Occipital lobe (tissue), 2 donors: ENCODE results near the gene LRIT1. TPM values are rescaled to one million over a fixed set of nuclear protein-coding genes. Genes with fewer than 3 reads are reported as not detected.
"Not testable (repeated sequence)": the region's sequence is repeated elsewhere in the genome, so short reads cannot be mapped to it uniquely, and the experiment has no call there.

Experiments used
- DNase-seq: peaks from one replicate; lab custom pipeline; 2025; lab: John Stamatoyannopoulos, UW
- total RNA-seq: library from RNA; depleted of rRNA; stranded (reverse); fragments of >200 nt; gene quantifications from one replicate; pipeline ENCODE4 v1.2.3, GENCODE V29; 2014

Gene LRIT1, protein sequence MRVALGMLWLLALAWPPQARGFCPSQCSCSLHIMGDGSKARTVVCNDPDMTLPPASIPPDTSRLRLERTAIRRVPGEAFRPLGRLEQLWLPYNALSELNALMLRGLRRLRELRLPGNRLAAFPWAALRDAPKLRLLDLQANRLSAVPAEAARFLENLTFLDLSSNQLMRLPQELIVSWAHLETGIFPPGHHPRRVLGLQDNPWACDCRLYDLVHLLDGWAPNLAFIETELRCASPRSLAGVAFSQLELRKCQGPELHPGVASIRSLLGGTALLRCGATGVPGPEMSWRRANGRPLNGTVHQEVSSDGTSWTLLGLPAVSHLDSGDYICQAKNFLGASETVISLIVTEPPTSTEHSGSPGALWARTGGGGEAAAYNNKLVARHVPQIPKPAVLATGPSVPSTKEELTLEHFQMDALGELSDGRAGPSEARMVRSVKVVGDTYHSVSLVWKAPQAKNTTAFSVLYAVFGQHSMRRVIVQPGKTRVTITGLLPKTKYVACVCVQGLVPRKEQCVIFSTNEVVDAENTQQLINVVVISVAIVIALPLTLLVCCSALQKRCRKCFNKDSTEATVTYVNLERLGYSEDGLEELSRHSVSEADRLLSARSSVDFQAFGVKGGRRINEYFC
- total RNA-seq, result not detected

DNA sequence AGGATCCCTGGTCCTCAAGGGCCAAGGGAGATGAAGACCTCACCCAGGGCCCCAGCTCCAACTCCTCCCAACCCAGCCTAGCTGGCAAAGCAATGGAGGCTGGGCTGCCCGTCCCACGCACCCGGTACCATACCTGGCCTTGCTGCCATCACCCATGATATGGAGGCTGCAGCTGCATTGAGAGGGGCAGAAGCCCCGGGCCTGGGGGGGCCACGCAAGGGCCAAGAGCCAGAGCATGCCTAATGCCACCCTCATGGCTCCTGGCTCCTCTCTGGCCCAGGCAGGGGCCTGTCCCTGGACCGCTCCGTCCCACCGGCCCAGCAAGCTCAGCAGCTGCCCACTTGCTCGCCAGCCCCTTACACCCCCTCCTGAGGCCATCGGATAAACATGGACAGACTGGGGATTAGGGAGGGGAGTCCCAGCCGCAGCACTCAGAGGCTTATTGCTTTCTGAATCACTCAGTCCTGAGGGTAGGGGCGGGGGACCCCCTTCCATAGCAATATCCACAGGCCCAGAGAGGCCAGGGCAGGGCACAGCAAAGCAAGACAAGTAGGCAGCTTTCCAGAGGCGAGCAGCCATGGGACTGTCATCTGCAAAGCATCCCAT, at the start of gene LRIT1:
TSS of gene LRIT1 (minus strand) at position 362 of the 606 bp plus-strand sequence. CDS start at position 255, 107 bp downstream.
- DNase-seq, result no peak

- no peak for DNase-seq
Measured at GRCh38 chr10:84290235-84290634, 48.9 kb upstream of the LRIT1 start.

DNA sequence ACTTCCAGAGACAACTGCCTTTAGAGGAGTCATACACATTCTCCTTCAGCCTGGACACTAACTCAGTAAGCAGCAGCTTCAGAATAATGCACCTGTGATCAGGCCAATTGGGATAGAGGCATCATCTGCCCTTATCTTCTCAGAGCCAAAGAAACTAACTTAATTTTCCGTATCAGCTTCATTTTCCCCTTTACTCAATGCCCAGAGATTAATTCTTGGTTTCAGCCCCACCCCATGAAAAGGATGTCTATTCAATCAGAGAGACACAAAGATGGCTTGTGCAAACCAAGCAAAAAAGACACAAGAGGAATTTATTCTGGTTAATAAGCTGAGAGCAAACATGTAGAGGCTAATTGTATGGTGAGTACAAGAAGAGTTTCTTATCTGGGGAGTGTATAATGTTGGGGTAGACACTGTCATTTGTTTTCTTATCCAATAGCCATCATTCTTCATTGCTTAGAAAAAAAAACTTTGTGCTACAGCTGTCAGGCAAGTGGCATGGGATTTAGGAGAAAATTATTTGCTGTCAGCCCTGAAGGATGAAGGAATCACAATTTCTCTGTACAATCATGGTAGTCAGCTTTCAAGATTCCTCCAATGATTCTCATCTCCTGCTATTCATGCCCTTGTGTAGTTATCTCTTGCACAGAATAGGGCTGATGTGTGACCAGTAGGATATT, 48.3 kb upstream of the LRIT1 start:
- no peak for DNase-seq

- DNase-seq, result no peak
Measured at GRCh38 chr10:84288151-84288550, 46.8 kb upstream of the LRIT1 start.

GRCh38 chr10:84286695-84287094, 45.3 kb upstream of the LRIT1 start:
- DNase-seq, result no peak

DNA sequence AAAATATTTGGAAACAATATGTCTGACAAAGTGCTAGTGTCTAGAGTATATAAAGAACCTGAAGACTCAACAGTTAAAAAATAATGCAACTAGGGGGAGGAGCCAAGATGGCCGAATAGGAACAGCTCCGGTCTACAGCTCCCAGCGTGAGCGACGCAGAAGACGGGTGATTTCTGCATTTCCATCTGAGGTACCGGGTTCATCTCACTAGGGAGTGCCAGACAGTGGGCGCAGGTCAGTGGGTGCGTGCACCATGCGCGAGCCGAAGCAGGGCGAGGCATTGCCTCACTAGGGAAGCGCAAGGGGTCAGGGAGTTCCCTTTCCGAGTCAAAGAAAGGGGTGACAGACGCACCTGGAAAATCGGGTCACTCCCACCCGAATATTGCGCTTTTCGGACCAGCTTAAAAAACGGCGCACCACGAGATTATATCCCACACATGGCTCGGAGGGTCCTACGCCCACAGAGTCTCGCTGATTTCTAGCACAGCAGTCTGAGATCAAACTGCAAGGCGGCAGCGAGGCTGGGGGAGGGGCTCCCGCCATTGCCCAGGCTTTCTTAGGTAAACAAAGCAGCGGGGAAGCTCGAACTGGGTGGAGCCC, 38.6 kb upstream of the LRIT1 start:
- DNase-seq, result not testable (repeated sequence)

DNA sequence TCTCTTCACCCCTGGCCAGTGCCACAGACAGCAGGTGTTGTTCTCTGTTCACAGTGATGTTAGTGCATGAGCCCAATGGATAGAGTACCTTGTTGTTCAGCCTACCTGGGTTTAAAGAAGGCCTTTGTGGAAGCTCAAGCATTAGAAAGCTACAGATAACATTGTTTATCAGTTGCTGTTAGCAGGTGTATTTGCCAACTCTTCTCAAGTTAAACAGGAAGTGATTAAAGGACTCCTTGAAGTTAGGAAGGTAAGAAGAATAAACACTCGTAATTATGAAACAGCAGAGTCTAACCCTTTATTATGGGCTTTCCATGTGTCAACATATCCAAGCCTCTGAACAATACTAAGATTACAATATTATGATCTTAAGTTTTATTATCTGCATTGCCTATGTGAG, 29.4 kb upstream of the LRIT1 start:
- DNase-seq, result no peak

DNA sequence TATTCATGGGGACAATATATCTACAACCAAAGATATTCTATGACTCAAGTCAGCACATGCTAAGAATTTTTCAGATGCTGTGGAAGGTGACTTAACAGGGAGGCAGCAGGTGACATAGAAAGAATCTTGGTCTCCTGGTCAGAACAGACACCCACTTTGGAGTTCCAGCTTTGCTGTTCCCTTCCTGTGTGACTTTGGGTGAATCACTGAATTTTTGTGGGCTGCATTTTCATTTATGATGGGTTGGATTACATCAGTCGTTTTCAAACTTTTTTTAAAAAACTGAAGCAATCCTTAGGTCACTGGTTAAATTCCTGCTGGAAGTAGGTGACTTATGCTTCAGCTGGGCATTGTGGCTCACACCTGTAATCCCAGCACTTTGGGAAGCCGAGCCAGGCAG, 28.4 kb upstream of the LRIT1 start:
- no peak for DNase-seq

DNA sequence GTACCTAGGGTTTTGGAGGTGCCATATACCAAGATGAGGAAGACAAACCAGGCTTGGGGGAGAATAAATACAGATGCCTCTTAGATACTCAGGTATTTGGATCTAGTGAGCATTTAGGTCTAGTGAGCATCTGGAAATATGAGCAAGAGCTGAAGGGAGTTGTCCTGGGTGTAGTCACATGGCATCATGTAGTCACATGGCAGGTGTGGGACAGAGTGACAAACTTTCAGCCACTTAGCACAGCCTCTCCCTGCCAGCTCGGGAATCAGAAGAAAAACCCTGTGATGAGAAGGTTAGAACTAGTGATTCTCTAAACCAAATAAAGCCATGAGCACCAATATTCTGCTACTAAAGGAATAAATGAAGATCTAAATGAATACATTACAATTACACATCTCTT, 27.8 kb upstream of the LRIT1 start:
- DNase-seq, result no peak

DNA sequence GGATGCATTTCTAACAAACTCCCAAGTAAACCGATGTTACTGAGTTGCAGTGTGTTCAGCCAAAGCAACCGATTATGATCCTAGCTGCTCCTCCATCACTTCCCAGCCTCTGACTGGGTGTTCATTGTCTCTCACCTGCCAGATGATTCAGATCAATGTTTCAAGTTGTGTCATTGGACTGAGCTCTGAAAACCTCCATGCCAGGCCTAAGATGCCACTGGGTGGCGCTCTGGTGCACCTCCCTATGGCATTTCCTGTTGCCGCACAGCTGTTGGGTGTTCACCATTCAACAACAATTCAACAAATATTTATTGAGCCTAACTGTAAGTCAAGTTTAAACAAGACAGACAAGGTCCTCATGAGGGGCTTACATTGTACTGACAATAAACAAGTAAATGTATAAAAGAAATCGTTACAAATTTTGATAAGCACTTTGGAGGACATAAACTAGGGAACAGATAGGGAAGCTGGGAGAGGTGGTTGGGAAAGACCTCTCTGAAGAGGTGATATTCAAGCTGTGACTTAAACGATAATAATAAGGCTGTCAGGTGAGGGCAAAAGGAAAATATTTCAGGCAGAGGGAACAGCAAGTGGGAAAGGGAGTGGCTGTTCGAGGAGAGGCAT, 26.3 kb upstream of the LRIT1 start:
- no peak for DNase-seq

DNA sequence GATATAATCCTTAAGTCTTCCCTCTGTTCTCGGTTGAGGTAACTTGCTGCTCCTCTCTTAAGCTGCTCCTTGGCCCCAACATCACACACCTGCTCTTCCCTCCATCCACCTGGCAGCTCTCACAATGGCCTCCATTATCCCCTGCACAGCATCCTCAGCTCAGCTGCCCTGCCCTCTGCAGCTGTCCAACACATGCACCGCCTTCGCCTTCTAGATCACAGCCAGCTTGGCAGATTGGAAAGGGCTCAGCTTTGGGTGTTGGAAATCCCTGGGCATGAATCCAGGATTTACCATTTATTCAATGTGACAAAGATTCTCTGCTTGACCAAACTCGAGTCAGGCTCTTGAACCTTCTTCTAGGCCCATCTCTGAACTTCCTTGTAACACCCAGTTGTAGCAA, 24.1 kb upstream of the LRIT1 start:
- DNase-seq, result peak; percentile 5

GRCh38 chr10:84264611-84265141, 23.3 kb upstream of the LRIT1 start:
- DNase-seq, result peak; percentile 59

GRCh38 chr10:84263716-84264115, 22.4 kb upstream of the LRIT1 start:
- DNase-seq, result no peak

DNA sequence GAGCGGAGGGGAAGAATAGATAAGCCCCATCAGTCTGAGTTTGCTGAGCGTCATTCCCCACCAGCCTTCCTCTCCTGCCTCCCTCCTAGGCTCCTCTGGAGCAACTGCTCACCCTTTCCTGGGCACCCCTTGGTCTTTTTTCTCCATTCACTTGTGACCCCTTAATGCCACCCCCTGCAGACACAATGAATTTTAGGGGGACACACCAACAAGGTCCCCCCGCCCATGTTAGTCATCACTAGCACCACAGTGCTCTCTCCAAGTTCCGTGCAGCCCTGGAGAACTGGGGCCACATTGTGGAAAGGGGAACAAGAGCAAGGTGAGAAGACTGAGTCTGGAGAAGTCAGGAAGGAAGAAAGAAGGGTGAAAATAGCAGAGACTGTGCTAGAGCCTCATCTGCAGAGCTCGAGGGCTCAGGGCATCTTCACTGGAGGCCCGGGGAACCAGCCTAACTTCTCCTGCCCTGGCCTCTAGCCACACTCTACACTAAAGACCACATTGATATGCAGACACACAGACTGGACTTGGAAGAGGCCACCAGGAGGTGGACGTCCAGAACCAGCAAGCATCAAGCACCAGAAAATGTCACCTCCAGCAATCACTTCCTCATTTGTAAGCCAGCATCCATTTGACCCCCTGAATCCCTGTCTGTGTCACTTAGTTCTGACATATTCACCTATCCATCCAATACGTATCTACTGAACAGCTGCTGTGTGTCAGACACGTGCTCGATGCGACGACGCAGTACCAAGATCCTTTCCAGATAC, 21.0 kb upstream of the LRIT1 start:
- DNase-seq, result no peak

DNA sequence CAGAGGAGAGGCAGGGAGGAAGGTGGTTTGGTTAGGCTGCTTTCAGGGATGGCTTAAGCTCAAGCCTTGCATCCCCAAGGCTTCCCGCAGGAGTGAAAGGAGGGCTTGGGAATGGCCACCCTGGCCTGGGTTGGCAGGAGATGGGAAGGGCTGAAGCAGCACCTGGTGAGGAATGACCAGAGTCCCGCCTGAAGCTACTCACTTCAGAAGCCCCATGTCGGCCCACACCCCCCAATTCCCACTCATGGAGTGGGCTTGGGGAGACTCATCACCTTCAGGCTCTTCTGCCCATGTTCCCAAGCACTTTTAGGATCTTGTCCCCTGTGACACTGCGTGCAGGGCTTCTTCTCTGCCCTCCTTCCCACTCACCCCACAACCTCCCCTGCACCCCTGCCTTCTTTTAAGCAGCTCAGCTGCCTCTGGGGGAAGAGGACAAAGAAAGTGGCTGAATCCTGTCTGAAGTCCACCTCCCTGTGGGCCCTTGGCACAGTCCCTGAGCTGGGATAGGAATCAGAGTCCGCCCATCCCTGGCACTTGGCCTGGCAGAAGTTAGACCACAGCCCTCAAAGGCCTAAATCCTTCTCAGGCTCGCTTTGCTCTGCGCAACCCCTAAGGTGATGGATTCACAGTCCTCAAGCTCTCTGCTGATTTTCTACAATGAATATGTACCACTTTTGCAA, 20.0 kb upstream of the LRIT1 start:
- no peak for DNase-seq

DNA sequence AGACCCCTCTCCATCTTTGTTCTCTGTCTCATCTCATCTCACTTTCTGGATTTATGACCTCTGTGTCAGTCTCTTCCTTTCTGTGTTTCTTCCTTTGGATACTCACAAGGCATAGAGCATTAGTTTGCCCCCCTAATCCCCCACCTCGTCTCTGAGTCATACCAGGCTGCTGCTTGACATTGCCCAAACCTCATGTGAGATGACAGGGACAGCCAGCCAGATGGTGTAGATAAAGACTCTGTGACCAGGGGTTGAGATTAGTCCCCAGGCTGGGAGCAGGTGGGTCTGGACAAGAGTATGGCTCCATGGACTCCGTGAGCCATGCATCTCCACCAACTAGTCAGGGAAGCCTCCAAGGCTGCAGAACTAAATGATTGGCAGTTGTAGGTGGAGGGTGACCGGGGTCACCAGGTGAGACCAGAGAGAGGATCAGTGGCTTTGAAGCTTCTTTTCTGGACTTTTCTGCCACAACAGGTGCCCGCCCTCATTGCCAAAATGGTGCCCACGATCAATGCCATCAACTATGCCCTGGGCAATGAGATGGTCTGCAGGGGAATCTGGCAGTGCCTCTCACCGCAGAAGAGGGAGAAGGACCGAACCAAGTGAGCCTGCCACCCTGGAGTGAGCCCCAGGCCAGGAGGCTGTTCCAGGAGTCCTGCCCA, 16.8 kb upstream of the LRIT1 start:
- no peak for DNase-seq

- DNase-seq, result no peak
Measured at GRCh38 chr10:84257343-84258020, 16.1 kb upstream of the LRIT1 start.
